HG03565 (cell line): Measurements from ENCODE around the gene HDAC7.

ENCODE experiments used
- ATAC-seq: cut with Tn5 transposase; IDR thresholded peaks from one replicate; pipeline ENCODE4 v1.9.1; 2021; ENCODE audit warnings: mild to moderate bottlenecking, moderate library complexity; ENCODE audit not compliant: unreplicated experiment

HDAC7 gene

GRCh38 chr12:47783024-47783755 lies 36.5 kb downstream of the HDAC7 start:
- no peak for ATAC-seq

GRCh38 chr12:47782372-47782770 lies 37.3 kb downstream of the HDAC7 start:
- no peak for ATAC-seq

- ATAC-seq = no peak
Observed at GRCh38 chr12:47781479-47782371, 38.0 kb downstream of the HDAC7 start.

GRCh38 chr12:47779943-47780504 lies 39.7 kb downstream of the HDAC7 start:
- ATAC-seq = no peak

GRCh38 chr12:47779301-47779942 lies 40.3 kb downstream of the HDAC7 start:
- ATAC-seq = no peak

GRCh38 chr12:47778881-47779280 lies 40.8 kb downstream of the HDAC7 start:
- ATAC-seq = no peak

GRCh38 chr12:47777741-47778558 lies 41.8 kb downstream of the HDAC7 start:
- no peak for ATAC-seq

GRCh38 chr12:47777151-47777550 lies 42.6 kb downstream of the HDAC7 start:
- no peak for ATAC-seq

GRCh38 chr12:47776471-47777143 lies 43.1 kb downstream of the HDAC7 start:
- no peak for ATAC-seq

GRCh38 chr12:47775100-47775911 lies 44.4 kb downstream of the HDAC7 start:
- no peak for ATAC-seq

- no peak for ATAC-seq
Observed at GRCh38 chr12:47774663-47775062, 45.0 kb downstream of the HDAC7 start.

- no peak for ATAC-seq
Observed at GRCh38 chr12:47773858-47774580, 45.7 kb downstream of the HDAC7 start.

- ATAC-seq = peak; percentile 75
Observed at GRCh38 chr12:47773062-47773857, 46.4 kb downstream of the HDAC7 start, which contains the start of gene SLC48A1. Gene SLC48A1, plus strand, starts transcription at chr12:47773238. Its CDS starts 67 bp downstream, at chr12:47773305.

GRCh38 chr12:47772738-47773061 lies 47.0 kb downstream of the HDAC7 start:
- no peak for ATAC-seq

- no peak for ATAC-seq
Observed at GRCh38 chr12:47772094-47772660, 47.5 kb downstream of the HDAC7 start.

GRCh38 chr12:47771304-47771703 lies 48.4 kb downstream of the HDAC7 start:
- ATAC-seq = no peak

- ATAC-seq = no peak
Observed at GRCh38 chr12:47770086-47770726, 49.5 kb downstream of the HDAC7 start.
